WI38 (cell line): ENCODE results near the gene SLC4A4.

ENCODE experiments used
- H3K4me3 ChIP-seq: 2 replicates; pipeline ENCODE4 v1.5.1; 2011; ENCODE audit warnings: low read depth, mild to moderate bottlenecking, control low read depth, low read length
- TF ChIP-seq, protein P1 (sequence below): IDR thresholded peaks from 2 replicates; pipeline ENCODE4 v1.5.1; 2012; ENCODE audit warnings: low read depth, mild to moderate bottlenecking, control low read depth, low read length

Gene SLC4A4

DNA sequence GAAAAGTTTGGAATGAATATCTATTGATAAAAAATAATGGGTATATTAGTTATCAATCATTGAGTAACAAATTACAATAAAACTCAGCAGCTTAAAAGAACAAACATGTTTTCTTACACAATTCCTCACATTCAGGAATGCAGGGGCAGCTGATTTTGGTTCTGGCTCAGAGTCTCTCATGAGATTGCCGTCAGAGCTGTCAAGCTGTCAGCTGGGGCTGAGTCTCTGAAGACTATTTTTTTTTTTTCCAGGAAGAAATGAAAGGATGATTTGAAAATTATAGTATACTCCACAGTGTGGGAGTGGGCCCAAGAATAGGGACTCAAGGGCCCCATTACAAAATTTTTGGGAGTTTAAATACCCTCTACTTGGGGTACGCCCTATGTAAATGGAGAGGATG, 226.0 kb downstream of the SLC4A4 start:
- TF ChIP-seq, protein P1, sequence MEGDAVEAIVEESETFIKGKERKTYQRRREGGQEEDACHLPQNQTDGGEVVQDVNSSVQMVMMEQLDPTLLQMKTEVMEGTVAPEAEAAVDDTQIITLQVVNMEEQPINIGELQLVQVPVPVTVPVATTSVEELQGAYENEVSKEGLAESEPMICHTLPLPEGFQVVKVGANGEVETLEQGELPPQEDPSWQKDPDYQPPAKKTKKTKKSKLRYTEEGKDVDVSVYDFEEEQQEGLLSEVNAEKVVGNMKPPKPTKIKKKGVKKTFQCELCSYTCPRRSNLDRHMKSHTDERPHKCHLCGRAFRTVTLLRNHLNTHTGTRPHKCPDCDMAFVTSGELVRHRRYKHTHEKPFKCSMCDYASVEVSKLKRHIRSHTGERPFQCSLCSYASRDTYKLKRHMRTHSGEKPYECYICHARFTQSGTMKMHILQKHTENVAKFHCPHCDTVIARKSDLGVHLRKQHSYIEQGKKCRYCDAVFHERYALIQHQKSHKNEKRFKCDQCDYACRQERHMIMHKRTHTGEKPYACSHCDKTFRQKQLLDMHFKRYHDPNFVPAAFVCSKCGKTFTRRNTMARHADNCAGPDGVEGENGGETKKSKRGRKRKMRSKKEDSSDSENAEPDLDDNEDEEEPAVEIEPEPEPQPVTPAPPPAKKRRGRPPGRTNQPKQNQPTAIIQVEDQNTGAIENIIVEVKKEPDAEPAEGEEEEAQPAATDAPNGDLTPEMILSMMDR = no peak
- no peak overlapping the region for H3K4me3 ChIP-seq

DNA sequence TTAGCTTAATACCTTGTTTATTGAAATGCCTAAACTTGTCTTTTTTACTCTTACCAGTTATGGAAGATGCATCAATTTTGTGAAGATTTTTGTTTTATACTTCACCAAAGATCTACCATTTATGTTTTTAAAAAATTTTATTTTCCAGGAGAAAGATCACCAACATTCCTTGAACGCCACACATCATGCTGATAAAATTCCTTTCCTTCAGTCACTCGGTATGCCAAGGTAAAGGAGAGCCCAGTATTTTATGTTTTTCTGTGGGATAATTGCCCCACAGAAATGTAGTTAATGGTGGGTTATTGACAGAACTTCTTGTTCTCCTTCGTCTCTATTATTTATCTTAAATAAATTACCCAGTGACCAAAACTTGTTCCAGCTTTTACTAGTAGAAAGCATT, 228.0 kb downstream of the SLC4A4 start:
- TF ChIP-seq, protein P1 = no peak
- H3K4me3 ChIP-seq = no peak overlapping the region

DNA sequence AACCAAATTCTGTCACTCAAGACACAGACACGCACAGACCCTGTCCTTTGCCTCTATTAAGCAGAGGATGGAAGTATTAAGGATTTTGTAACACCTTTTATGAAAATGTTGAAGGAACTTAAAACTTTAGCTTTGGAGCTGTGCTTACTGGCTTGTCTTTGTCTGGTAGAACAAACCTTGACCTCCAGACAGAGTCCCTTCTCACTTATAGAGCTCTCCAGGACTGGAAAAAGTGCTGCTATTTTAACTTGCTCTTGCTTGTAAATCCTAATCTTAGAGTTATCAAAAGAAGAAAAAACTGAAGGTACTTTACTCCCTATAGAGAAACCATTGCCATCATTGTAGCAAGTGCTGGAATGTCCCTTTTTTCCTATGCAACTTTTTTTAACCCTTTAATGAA, 229.3 kb downstream of the SLC4A4 start:
- H3K4me3 ChIP-seq = no peak overlapping the region
- TF ChIP-seq, protein P1 = no peak

DNA sequence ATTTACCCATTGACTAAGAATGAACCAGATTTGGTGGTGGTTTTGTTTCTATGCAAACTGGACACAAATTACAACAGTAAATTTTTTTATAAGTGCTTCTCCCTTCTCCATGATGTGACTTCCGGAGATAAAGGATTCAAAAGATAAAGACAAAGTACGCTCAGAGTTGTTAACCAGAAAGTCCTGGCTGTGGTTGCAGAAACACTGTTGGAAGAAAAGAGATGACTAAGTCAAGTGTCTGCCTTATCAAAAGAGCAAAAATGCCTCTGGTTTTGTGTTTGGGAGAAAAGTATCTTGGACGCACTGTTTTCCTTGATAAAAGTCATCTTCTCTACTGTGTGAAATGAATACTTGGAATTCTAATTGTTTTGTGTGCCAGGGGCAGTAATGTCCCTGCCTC, 231.7 kb downstream of the SLC4A4 start:
- TF ChIP-seq, protein P1 = no peak
- no peak overlapping the region for H3K4me3 ChIP-seq

DNA sequence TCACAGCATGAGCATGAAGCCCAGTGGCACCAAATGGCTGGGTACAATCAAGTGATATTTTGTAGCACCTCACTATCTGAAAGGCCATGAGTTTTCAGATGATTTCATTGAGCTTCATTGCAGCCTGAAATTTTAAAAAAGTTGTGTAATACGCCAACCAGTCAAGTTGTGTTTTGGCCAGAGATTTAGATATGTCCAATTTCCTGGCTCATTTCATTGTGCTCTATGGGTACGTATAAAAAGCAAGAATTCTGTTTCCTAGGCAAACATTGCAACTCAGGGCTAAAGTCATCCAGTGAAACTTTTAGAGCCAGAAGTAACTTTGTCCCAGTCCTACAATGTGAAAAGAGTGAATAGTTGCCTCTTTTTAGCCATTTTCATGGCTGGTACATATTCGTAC, 232.5 kb downstream of the SLC4A4 start:
- H3K4me3 ChIP-seq = no peak overlapping the region
- TF ChIP-seq, protein P1 = no peak

DNA sequence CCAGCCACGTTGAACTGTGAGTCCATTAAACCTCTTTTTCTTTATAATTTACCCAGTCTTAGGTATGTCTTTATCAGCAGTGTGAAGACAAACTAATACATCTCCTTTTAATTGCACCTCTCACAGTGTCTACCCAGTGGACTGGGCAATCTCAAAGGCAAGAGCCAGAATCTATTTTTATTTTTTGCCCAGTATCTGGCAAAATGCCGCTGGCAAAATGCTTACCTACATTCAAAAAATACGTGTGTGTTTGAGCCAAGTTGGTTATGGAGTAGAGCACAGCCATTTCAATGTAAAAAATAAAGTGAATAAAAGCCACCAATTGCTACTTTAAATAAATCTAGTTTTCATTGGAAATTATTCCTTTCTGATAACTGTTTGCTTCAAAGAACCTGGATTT, 245.2 kb downstream of the SLC4A4 start:
- H3K4me3 ChIP-seq = no peak overlapping the region
- TF ChIP-seq, protein P1 = no peak

DNA sequence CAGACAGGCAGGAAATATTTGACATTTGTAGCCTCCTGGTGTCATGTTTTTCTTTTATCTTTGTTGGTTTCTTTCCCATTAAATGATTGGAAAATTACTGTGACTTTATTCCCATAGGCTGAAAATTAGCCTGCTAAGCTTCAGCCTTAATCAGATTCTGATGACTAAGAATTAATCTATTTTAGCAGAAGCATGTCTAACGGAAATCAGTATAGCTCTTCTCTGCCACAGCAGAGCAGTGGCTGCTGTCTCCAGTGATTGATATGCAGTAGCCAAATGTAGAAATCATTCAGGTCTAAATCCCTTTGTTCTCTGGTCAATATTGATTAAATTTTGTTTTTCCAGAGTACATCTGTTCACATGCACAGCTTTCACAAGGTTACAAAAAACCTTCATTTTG, 245.8 kb downstream of the SLC4A4 start:
- TF ChIP-seq, protein P1 = no peak

More for the DNA sequence above, 245.8 kb downstream of the SLC4A4 start:
- H3K4me3 ChIP-seq = no peak overlapping the region
